ENCODE results near the gene FADS6. TPM values are rescaled to one million over a fixed set of nuclear protein-coding genes. Genes with fewer than 3 reads are reported as not detected.

The FADS6 gene
- total and polyA plus RNA-seq, 2 of the 13 experiments (the other 11 are each of a cell fraction or from before 2014, with no cell fraction given): 0.11 TPM

DNA sequence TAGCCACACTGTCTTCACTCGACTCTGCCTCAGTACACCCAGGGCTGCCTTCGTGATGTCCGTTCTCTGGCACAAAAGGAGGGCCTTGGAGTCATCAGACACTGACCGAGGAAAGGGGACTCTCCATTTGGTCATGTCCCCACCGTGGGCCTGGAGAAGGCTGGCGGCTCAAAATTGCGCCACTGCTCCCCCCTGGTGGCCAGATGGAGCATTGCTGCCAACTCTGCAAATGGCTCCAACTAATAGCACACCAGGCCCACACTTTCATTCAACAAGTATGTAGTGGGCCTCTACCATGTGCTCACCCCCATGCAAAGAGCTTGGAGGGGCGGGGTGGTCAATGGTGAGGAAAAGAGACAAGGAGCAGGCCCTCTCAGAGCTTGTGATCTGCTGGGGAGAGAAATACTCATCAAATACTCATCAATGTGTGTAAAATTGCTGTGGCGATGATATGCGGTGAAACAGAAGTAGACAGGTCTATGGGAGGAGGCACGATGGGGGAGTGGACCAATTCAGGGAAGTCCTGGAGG, 28.5 kb downstream of the FADS6 start (continued):
- TF ChIP-seq ZNF318 (CRISPR knock-in tag; IDR thresholded peaks at IDR 0.05): 0 out of 2 replicates have a peak, but pooled peaks have one; percentile 40
- TF ChIP-seq CENPT (CRISPR knock-in tag; IDR thresholded peaks at IDR 0.05; ENCODE audit: low read depth): 0 out of 2 replicates have a peak, but pooled peaks have one; percentile 44
- TF ChIP-seq CEBPB (IDR thresholded peaks at IDR 0.05; ENCODE audit: borderline replicate concordance, low read depth, low read length): peak; percentile 76
